GM12801 (cell line): ENCODE measurements around the gene PAX3.

Experiments
- TF ChIP-seq, protein P1 (sequence below): IDR thresholded peaks from one replicate; pipeline ENCODE4 v1.5.1; 2011; ENCODE audit warnings: control low read depth; ENCODE audit not compliant: insufficient read length; ENCODE audit errors: extremely low read depth

Gene PAX3

DNA sequence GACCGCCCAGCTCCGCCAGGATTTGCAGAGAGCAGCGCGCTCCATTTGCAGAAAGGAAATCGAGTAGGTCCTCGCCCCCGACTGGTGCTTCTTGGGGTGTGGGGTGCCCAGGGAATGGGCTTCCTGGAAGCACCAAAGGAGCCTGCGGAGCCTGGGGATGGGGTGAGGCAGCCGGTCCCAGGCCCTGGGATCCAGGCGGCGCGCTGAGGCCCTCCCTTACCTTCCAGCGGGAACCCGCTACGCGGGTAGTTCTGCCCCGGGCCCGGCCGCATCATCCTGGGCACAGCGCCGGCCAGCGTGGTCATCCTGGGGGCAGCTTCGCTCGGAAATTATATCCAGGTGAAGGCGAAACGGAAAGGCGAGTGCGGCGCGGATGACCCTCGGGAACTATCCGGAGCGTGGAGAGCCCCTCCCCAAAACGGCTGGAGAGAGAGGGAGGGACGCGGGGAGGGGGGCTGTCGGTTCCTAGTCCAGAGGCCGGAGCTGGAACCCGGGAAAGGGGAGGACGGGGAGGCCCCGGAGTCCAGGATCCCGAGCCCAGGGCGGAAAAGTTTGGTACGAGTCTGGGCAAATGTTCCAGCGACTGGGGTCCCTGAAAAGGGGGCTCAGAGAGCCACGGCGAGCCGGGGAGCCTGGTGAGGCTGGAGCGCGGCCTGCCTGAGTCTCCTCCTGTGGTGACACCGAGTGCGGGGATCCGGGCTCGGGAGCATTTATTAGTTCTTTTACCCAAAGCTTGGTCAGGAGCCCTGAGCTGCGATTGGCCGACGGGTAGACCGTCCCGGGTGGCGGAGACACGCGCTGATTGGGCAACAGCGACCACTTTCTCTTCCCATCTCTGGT lies at the start of gene PAX3:
TSS of gene PAX3 (minus strand) at position 688 of the 840 bp plus-strand sequence. CDS start at position 305, 383 bp downstream.
- TF ChIP-seq, protein P1, sequence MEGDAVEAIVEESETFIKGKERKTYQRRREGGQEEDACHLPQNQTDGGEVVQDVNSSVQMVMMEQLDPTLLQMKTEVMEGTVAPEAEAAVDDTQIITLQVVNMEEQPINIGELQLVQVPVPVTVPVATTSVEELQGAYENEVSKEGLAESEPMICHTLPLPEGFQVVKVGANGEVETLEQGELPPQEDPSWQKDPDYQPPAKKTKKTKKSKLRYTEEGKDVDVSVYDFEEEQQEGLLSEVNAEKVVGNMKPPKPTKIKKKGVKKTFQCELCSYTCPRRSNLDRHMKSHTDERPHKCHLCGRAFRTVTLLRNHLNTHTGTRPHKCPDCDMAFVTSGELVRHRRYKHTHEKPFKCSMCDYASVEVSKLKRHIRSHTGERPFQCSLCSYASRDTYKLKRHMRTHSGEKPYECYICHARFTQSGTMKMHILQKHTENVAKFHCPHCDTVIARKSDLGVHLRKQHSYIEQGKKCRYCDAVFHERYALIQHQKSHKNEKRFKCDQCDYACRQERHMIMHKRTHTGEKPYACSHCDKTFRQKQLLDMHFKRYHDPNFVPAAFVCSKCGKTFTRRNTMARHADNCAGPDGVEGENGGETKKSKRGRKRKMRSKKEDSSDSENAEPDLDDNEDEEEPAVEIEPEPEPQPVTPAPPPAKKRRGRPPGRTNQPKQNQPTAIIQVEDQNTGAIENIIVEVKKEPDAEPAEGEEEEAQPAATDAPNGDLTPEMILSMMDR, result no peak

DNA sequence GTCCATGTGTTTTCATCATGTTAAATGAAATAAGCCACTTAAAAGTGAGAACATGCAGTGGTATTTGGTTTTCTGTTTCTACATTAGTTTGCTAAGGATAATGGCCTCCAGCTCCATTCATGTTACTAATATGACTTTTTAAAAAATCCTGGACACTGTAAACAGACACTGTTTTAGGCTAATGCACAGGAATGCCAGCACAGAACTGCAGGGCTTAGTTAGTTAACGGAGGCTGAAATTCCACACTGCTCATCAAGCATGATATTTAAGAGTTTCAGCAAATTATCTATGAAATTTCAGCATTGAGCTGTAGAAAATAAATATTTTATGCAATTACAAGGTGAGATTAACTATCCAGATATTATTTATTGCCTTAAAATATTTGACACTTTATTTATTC lies 42.5 kb upstream of the PAX3 start:
- TF ChIP-seq, protein P1, result no peak

DNA sequence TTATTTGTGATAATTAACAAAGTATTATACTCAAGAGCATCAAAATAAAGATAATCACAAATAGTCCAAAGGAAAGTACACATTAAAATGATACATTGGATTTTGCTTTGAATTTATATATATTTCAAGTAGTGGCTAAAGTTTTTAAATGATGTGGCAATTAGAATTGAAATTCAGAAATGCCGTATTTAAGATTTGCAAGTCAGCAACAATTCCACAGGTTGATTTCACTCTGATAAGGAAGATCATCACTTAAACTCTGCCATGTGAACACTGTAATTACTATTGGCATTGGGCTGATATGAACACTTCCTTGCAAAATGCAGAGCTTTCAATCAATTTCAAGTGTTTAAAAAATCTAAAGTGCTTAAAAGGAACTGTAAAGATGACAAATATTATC lies 39.6 kb upstream of the PAX3 start:
- TF ChIP-seq, protein P1, result no peak

DNA sequence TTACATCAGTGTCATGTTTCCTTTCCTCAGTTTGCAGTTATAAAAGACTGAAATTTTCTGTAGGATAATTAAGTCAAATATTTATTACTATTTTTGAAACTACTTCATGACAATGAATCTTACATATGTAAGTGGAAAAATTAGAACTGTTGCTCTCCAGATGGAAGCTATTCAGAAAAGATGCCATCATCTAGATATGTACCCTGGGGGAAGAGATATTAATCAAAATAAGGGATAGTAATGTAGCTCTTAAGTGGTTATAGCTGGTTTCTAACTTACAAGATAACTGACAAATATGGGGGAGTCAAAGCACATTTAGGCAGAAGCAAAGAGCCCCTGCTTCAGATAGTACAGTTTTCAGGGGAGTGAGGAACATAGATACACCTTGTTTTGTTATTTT lies 38.1 kb upstream of the PAX3 start:
- TF ChIP-seq, protein P1, result no peak

DNA sequence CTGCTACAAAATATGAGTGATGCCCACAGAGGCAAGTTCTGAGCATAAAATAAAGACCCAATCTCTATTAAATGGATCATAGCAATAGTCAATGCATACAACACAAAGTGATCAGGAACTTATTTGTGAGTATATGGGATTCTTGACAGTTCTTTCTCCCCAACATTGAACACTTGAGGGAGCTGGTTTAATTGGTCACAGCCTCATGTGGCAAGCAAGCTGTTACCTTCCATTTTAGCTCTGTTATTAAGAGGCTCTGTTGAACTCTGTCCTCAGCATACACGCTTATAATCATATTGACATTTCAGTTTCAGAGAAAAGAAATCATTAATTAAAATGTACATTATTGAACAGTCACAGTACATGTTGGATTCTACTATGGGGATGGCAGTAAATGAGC lies 37.6 kb upstream of the PAX3 start:
- TF ChIP-seq, protein P1, result no peak

DNA sequence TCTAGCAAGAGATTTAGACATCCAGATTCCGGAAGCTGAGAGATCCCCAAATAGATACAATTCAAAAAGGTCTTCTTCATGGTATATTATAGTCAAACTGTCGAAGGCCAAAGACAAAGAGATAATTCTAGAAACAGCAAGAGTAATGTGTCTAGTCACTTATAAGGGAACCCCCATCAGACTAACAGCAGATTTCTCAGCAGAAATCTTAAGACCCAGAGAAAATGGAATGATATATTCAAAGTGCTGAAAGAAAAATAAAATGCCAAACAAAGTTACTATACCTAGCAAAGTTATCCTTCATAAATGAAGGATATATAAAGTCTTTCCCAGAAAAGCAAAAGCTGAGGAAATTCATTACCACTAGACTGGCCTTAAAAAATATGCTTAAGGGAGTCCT lies 36.1 kb upstream of the PAX3 start:
- TF ChIP-seq, protein P1, result no peak

DNA sequence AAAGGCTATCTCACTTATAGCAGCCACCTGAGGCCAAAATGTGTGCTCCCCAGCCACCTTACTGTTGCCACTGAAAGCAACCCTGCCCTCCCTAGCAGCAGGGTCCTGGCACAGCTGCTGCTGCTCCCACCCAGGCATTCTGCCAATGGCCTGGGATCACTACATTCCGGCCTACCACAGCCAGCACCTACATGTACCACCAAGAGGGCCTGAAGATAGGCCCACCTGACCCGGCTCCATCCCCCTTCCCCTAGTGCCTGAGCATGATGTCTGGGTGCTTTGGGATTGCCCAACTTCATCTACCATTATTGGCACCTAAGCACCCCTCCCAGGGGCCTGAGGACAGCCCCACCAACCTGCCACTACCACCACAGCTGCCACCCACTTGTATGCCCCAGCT lies 34.6 kb upstream of the PAX3 start:
- TF ChIP-seq, protein P1, result no peak
